A673 (cell line): ENCODE results near the gene NRXN3. TPM values are rescaled to one million over a fixed set of nuclear protein-coding genes. Genes with fewer than 3 reads are reported as not detected.

Experiments used
- BruUV-seq: library from RNA; stranded (reverse); fragments of 400-500 nt; replicated peaks from 2 replicates; lab custom pipeline; 2021; lab: Mats Ljungman, UMichigan
- CTCF ChIA-PET: fragments of 300-600 bp; sonication (Branson Sonifier 250); formaldehyde crosslinking; loops from one replicate; lab custom pipeline; 2022; ENCODE audit warnings: antibody characterized with exemption; lab: Charles Lee
- POLR2A ChIA-PET: fragments of 300-600 bp; sonication (Branson Sonifier 250); formaldehyde crosslinking; loops from one replicate; lab custom pipeline; 2022; ENCODE audit warnings: antibody characterized with exemption; ENCODE audit not compliant: low non-redundant PET; lab: Charles Lee
- DNase-seq: peaks from one replicate; pipeline ENCODE4 v3.0.0-alpha.2; 2015; ENCODE audit warnings: low spot score
- H3K27ac ChIP-seq: fragments of 200-600 bp; sonication (generic); 2 replicates; pipeline ENCODE4 v1.5.1; 2016; ENCODE audit warnings: mixed run types, low read depth, mild to moderate bottlenecking, mixed read lengths, antibody characterized with exemption, low read length; ENCODE audit not compliant: poor library complexity, severe bottlenecking
- H3K27me3 ChIP-seq: fragments of 200-600 bp; sonication (generic); replicated peaks from 2 replicates; pipeline ENCODE4 v1.6.1; 2017; ENCODE audit warnings: mixed run types, low read depth, mild to moderate bottlenecking, mixed read lengths, antibody characterized with exemption, low read length; ENCODE audit not compliant: insufficient read depth, poor library complexity
- H3K36me3 ChIP-seq: fragments of 200-600 bp; sonication (generic); 2 replicates; pipeline ENCODE4 v1.6.1; 2016; ENCODE audit warnings: mixed run types, mild to moderate bottlenecking, mixed read lengths, antibody characterized with exemption, low read length; ENCODE audit not compliant: insufficient read depth, poor library complexity, severe bottlenecking
- H3K4me1 ChIP-seq: fragments of 200-600 bp; sonication (generic); 2 replicates; pipeline ENCODE4 v1.6.1; 2017; ENCODE audit warnings: mixed run types, mild to moderate bottlenecking, mixed read lengths, antibody characterized with exemption, low read length; ENCODE audit not compliant: insufficient read depth, poor library complexity, severe bottlenecking
- H3K4me3 ChIP-seq: fragments of 200-600 bp; sonication (generic); 2 replicates; pipeline ENCODE4 v1.5.1; 2016; ENCODE audit warnings: low read depth, mixed run types, mild to moderate bottlenecking, mixed read lengths, low read length; ENCODE audit not compliant: poor library complexity, severe bottlenecking
- H3K9me3 ChIP-seq: fragments of 200-600 bp; sonication (generic); 2 replicates; pipeline ENCODE4 v1.6.1; 2016; ENCODE audit warnings: mixed run types, low read depth, mild to moderate bottlenecking, mixed read lengths, antibody characterized with exemption, low read length; ENCODE audit not compliant: poor library complexity, severe bottlenecking
- CTCF ChIP-seq: fragments of 300-800, 200-600 bp; sonication (generic); conservative IDR thresholded peaks from 2 replicates; pipeline ENCODE4 v1.5.1; 2017; ENCODE audit warnings: low read depth, mild to moderate bottlenecking, antibody characterized with exemption, low read length, moderate library complexity, mixed read lengths
- EZH2 ChIP-seq: fragments of 200-600 bp; sonication (generic); IDR thresholded peaks from 2 replicates; pipeline ENCODE4 v1.6.1; 2017; ENCODE audit warnings: borderline replicate concordance, low read depth, mild to moderate bottlenecking, mixed read lengths, antibody characterized with exemption, low read length; ENCODE audit not compliant: poor library complexity, severe bottlenecking
- intact Hi-C: fragments of 100-400 bp; cut with micrococcal nuclease; formaldehyde crosslinking; loops from one replicate; pipeline ENCODE4 v1.10.0; 2022; ENCODE audit not compliant: unreplicated experiment
- total RNA-seq: library from RNA; stranded (reverse); gene quantifications from 2 replicates; pipeline ENCODE4 v1.2.3, GENCODE V29; 2021

Gene NRXN3
- total RNA-seq, 1 experiment from 2014 or later = 0.21 TPM

- CTCF ChIA-PET = no interaction called here
- BruUV-seq = no TSS peak
Measured at GRCh38 chr14:79601579-79601978, 1431.4 kb downstream of the NRXN3 start.

DNA sequence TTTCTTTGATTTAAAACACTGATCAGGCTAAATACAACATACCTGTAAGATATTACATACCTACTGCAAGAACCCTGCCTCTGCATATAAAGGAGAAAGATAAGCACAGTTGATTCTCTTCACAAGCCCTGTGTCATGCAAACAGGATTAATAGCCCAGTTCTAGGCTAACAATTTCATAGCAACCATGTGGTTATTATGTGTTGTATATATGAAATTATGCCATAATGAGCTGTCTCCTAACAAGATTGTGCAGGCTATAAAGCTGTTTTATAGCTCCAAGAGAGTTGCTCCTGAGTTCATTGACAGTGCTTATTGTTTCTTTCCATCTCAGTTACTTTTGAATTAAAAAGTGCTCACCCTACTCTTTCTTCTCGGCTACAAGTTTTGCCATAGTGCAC is 1431.9 kb downstream of the NRXN3 start:
- H3K4me1 ChIP-seq = no peaks in the 10 kb centered on the region
- no peak overlapping the region for H3K4me3 ChIP-seq
- POLR2A ChIA-PET = interaction anchor here (0.5 kb wide), 1 partner anchor 204 kb away, joined by 3 read pairs; no protein-coding TSS in a partner anchor
- intact Hi-C loops = no loop called here
- no peak overlapping the region for H3K27ac ChIP-seq
- H3K9me3 ChIP-seq = no peaks in the 10 kb centered on the region
- CTCF ChIA-PET = no interaction called here
- BruUV-seq = no TSS peak
- no peak for DNase-seq
- no peaks in the 10 kb centered on the region for H3K36me3 ChIP-seq
- TF ChIP-seq CTCF = no peak
- no peak for TF ChIP-seq EZH2
- H3K27me3 ChIP-seq = no peaks in the 10 kb centered on the region

More at GRCh38 chr14:79601579-79601978, 1431.4 kb downstream of the NRXN3 start:
- Histone ChIP-seq H3K4me1 (no peaks in the 10 kb centered on the region), H3K27ac (no peak overlapping the region), H3K4me3 (no peak overlapping the region), H3K9me3 (no peaks in the 10 kb centered on the region), H3K27me3 (no peaks in the 10 kb centered on the region), H3K36me3 (no peaks in the 10 kb centered on the region)
- POLR2A ChIA-PET = no interaction called here
- TF ChIP-seq EZH2 (no peak), CTCF (no peak)
- intact Hi-C loops = no loop called here
- no peak for DNase-seq

GRCh38 chr14:79602742-79603141 is 1432.6 kb downstream of the NRXN3 start:
- Histone ChIP-seq H3K4me1 (no peaks in the 10 kb centered on the region), H3K4me3 (no peak overlapping the region), H3K27me3 (no peaks in the 10 kb centered on the region), H3K36me3 (no peaks in the 10 kb centered on the region), H3K27ac (no peak overlapping the region), H3K9me3 (no peaks in the 10 kb centered on the region)
- ChIA-PET POLR2A (interaction anchor here (0.5 to 0.6 kb wide), 2 partner anchors 128 to 203 kb away, joined by 3 to 5 read pairs; no protein-coding TSS in a partner anchor), CTCF (no interaction called here)
- intact Hi-C loops = no loop called here
- DNase-seq = no peak
- TF ChIP-seq EZH2 = no peak
- no TSS peak for BruUV-seq

- no peaks in the 10 kb centered on the region for H3K36me3 ChIP-seq
- intact Hi-C loops = no loop called here
- ChIA-PET CTCF (no interaction called here), POLR2A (no interaction called here)
- no peak for TF ChIP-seq CTCF
- no peak for TF ChIP-seq EZH2
- H3K4me3 ChIP-seq = no peak overlapping the region
- no peak overlapping the region for H3K27ac ChIP-seq
- H3K4me1 ChIP-seq = no peaks in the 10 kb centered on the region
- BruUV-seq = no TSS peak
- DNase-seq = peak; percentile 28
- H3K9me3 ChIP-seq = no peaks in the 10 kb centered on the region
- H3K27me3 ChIP-seq = no peaks in the 10 kb centered on the region
Measured at GRCh38 chr14:79605849-79606248, 1435.7 kb downstream of the NRXN3 start.
